Activated CD8-positive, alpha-beta memory T cell treated with anti-CD3 and anti-CD28 coated beads for 48 hours (primary cell): ENCODE measurements around the gene GARNL3.

ENCODE experiments used
- DNase-seq, 3 experiments: peaks; one replicate each; pipeline ENCODE4 v3.0.0-alpha.2; 2020; ENCODE audit warnings: low read depth in 2 of 3, low spot score in 2 of 3

GARNL3 gene

GRCh38 chr9:127347831-127348776, 83.5 kb downstream of the GARNL3 start:
- DNase-seq, result no peak

- no peak for DNase-seq
Measured at GRCh38 chr9:127349483-127350113, 85.0 kb downstream of the GARNL3 start.

GRCh38 chr9:127351182-127352166, 86.9 kb downstream of the GARNL3 start:
- DNase-seq, result no peak

GRCh38 chr9:127353882-127354281, 89.3 kb downstream of the GARNL3 start:
- DNase-seq, result no peak

- no peak for DNase-seq
Measured at GRCh38 chr9:127356906-127357305, 92.3 kb downstream of the GARNL3 start.

- no peak for DNase-seq
Measured at GRCh38 chr9:127358023-127358535, 93.5 kb downstream of the GARNL3 start.

- no peak for DNase-seq
Measured at GRCh38 chr9:127358770-127359169, 94.2 kb downstream of the GARNL3 start.

GRCh38 chr9:127360250-127360649, 95.7 kb downstream of the GARNL3 start:
- no peak for DNase-seq

- DNase-seq, result no peak
Measured at GRCh38 chr9:127360829-127361228, 96.3 kb downstream of the GARNL3 start.

GRCh38 chr9:127361561-127361960, 97.0 kb downstream of the GARNL3 start:
- no peak for DNase-seq

GRCh38 chr9:127362829-127363228, 98.3 kb downstream of the GARNL3 start:
- DNase-seq, result no peak

GRCh38 chr9:127365461-127365860, 100.9 kb downstream of the GARNL3 start:
- DNase-seq, result no peak

- no peak for DNase-seq
Measured at GRCh38 chr9:127366594-127366993, 102.0 kb downstream of the GARNL3 start.

GRCh38 chr9:127368852-127369402, 104.4 kb downstream of the GARNL3 start:
- DNase-seq, result no peak

- no peak for DNase-seq
Measured at GRCh38 chr9:127369428-127369827, 104.9 kb downstream of the GARNL3 start.

GRCh38 chr9:127370147-127370579, 105.6 kb downstream of the GARNL3 start:
- DNase-seq, result no peak

GRCh38 chr9:127370672-127371648, 106.4 kb downstream of the GARNL3 start:
- no peak for DNase-seq

- no peak for DNase-seq
Measured at GRCh38 chr9:127380479-127380878, 115.9 kb downstream of the GARNL3 start.

GRCh38 chr9:127382541-127382940, 118.0 kb downstream of the GARNL3 start:
- no peak for DNase-seq
